Measurements from ENCODE around the gene NIT1. TPM values are rescaled to one million over a fixed set of nuclear protein-coding genes. Genes with fewer than 3 reads are reported as not detected.

Gene NIT1
- total and polyA plus RNA-seq, 2 donors (not counting 3 experiments of a cell fraction or from before 2014, with no cell fraction given): 20.3 to 26.5 TPM

- no peak for FAIRE-seq
- Histone ChIP-seq H3K9ac (replicated peaks; ENCODE audit: extremely low read depth, insufficient read depth, low read length) (no peak overlapping the region), H3K4me2 (ENCODE audit: insufficient read depth, low read length) (no peak overlapping the region), H3K4me1 (ENCODE audit: control insufficient read depth, extremely low read depth, insufficient read depth, low read length) (no peaks in the 10 kb centered on the region), H4K20me1 (replicated peaks; ENCODE audit: control insufficient read depth, extremely low read depth, insufficient read depth, low read length) (no peaks in the 10 kb centered on the region), H3K36me3 (ENCODE audit: control insufficient read depth in 2 of 2, extremely low read depth in 1 of 2, insufficient read depth in 2 of 2, low read length in 2 of 2) (no peaks in the 10 kb centered on the region), H3K4me3 (replicated peaks in 1 of 3; ENCODE audit: insufficient read depth in 1 of 3, low read depth in 1 of 3, low read length in 3 of 3) (no peak overlapping the region), H3K9me1 (replicated peaks; ENCODE audit: control insufficient read depth, extremely low read depth, insufficient read depth, low read length) (no peaks in the 10 kb centered on the region), H3K9me3 (replicated peaks; ENCODE audit: control insufficient read depth, insufficient read depth, low read length) (no peaks in the 10 kb centered on the region), H2AFZ (ENCODE audit: low read depth, low read length) (no peak overlapping the region), H3K27ac (ENCODE audit: insufficient read depth, low read depth, low read length) (no peak overlapping the region), H3K27me3 (ENCODE audit: control insufficient read depth in 2 of 2, insufficient read depth in 2 of 2, low read length in 2 of 2) (peaks cover 2% of the 10 kb centered on the region in 2 experiments), H3K79me2 (ENCODE audit: control insufficient read depth, insufficient read depth, low read length) (no peaks in the 10 kb centered on the region)
- no peak for TF ChIP-seq MYC (IDR thresholded peaks at IDR 0.05; ENCODE audit: low read depth, low read length)
- intact Hi-C loops (cut with micrococcal nuclease) (no loop called here), dilution Hi-C loops (cut with MboI; ENCODE audit: extremely low pct_ligation_motif_present, low sequenced_read_pairs) (no loop called here)
- ChIA-PET CTCF (interaction anchor here (1.3 to 1.6 kb wide), 3 partner anchors 24 to 79 kb away, joined by 4 to 7 read pairs (median 4); partner anchors contain the start of genes F11R and USF1), POLR2A (no interaction called here)
- no TSS peak for BruUV-seq (replicated peaks)
- DNase-seq (ENCODE audit: low read depth, low spot score): no peak
Observed at GRCh38 chr1:161069241-161069640, 48.7 kb upstream of the NIT1 start.

- Histone ChIP-seq H3K4me1 (ENCODE audit: control insufficient read depth, extremely low read depth, insufficient read depth, low read length) (no peaks in the 10 kb centered on the region), H3K27ac (ENCODE audit: insufficient read depth, low read depth, low read length) (no peak within 1 kb of the TSS), H3K9me3 (replicated peaks; ENCODE audit: control insufficient read depth, insufficient read depth, low read length) (no peaks in the 10 kb centered on the region), H3K4me2 (ENCODE audit: insufficient read depth, low read length) (no peak within 1 kb of the TSS), H4K20me1 (replicated peaks; ENCODE audit: control insufficient read depth, extremely low read depth, insufficient read depth, low read length) (no peaks in the 10 kb centered on the region), H3K36me3 (ENCODE audit: control insufficient read depth in 2 of 2, extremely low read depth in 1 of 2, insufficient read depth in 2 of 2, low read length in 2 of 2) (no peaks in the 10 kb centered on the region), H2AFZ (ENCODE audit: low read depth, low read length) (no peak within 1 kb of the TSS), H3K9me1 (replicated peaks; ENCODE audit: control insufficient read depth, extremely low read depth, insufficient read depth, low read length) (no peaks in the 10 kb centered on the region), H3K4me3 (replicated peaks in 1 of 3; ENCODE audit: insufficient read depth in 1 of 3, low read depth in 1 of 3, low read length in 3 of 3) (no peak within 1 kb of the TSS), H3K79me2 (ENCODE audit: control insufficient read depth, insufficient read depth, low read length) (no peaks in the 10 kb centered on the region), H3K27me3 (ENCODE audit: control insufficient read depth in 2 of 2, insufficient read depth in 2 of 2, low read length in 2 of 2) (no peaks in the 10 kb centered on the region), H3K9ac (replicated peaks; ENCODE audit: extremely low read depth, insufficient read depth, low read length) (no peak within 1 kb of the TSS)
- FAIRE-seq (no peak), DNase-seq (ENCODE audit: low read depth, low spot score) (no peak)
- POLR2A ChIA-PET: no interaction called here
- no TSS peak for BruUV-seq (replicated peaks)
- dilution Hi-C loops (cut with MboI; ENCODE audit: extremely low pct_ligation_motif_present, low sequenced_read_pairs): no loop called here
- intact Hi-C loops (cut with micrococcal nuclease): no loop called here
- CTCF ChIA-PET: interaction anchor here (0.7 to 1.2 kb wide), 3 partner anchors 23 to 974 kb away, joined by 3 to 6 read pairs (median 3); no protein-coding TSS in a partner anchor
- TF ChIP-seq EZH2 (IDR thresholded peaks at IDR 0.05; ENCODE audit: borderline replicate concordance, low read depth, low read length, severe bottlenecking) (no peak), CTCF (IDR thresholded peaks at IDR 0.05; ENCODE audit: extremely low read depth in 1 of 2, insufficient read depth in 1 of 2, low read depth in 1 of 2, low read length in 2 of 2) (no peak), FOS (IDR thresholded peaks at IDR 0.05; ENCODE audit: borderline replicate concordance, insufficient read depth, low read length) (no peak), GATA2 (IDR thresholded peaks at IDR 0.05; ENCODE audit: insufficient read depth, insufficient read length, low read depth, low read length) (no peak), POLR2A (IDR thresholded peaks at IDR 0.05; ENCODE audit: low read depth, low read length) (no peak)
Observed at GRCh38 chr1:161069731-161070270, 48.1 kb upstream of the NIT1 start, which contains the start of gene ARHGAP30. TSS of gene ARHGAP30 (minus strand) at chr1:161069891. CDS start at chr1:161069624, 267 bp downstream.

All from endothelial cell of umbilical vein (primary cell).